KMS-11 (cell line): Measurements from ENCODE around the gene TNNI3K.

ENCODE experiments used
- H2AFZ ChIP-seq: fragments of 200-600 bp; sonication (generic); 2 replicates; pipeline ENCODE4 v1.6.1; 2016; ENCODE audit warnings: antibody characterized with exemption, mixed run types, low read depth
- H3K27ac ChIP-seq: fragments of 200-600 bp; sonication (generic); 2 replicates; pipeline ENCODE4 v1.6.1; 2016; ENCODE audit warnings: mild to moderate bottlenecking, mixed run types
- H3K27me3 ChIP-seq: fragments of 200-600 bp; sonication (generic); 2 replicates; pipeline ENCODE4 v1.6.1; 2017; ENCODE audit warnings: mild to moderate bottlenecking, low read depth, mixed run types, moderate library complexity; ENCODE audit not compliant: insufficient read depth
- H3K36me3 ChIP-seq: fragments of 200-600 bp; sonication (generic); 2 replicates; pipeline ENCODE4 v1.6.1; 2017; ENCODE audit warnings: mild to moderate bottlenecking, mixed run types; ENCODE audit not compliant: insufficient read depth
- H3K4me1 ChIP-seq: fragments of 200-600 bp; sonication (generic); 2 replicates; pipeline ENCODE4 v1.6.1; 2016; ENCODE audit warnings: mild to moderate bottlenecking, low read depth, mixed run types; ENCODE audit not compliant: poor library complexity, severe bottlenecking
- H3K4me2 ChIP-seq: fragments of 200-600 bp; sonication (generic); 2 replicates; pipeline ENCODE4 v1.7.0; 2016; ENCODE audit warnings: mild to moderate bottlenecking, mixed run types
- H3K4me3 ChIP-seq: fragments of 200-600 bp; sonication (generic); IDR thresholded peaks from 2 replicates; pipeline ENCODE4 v1.6.1; 2017; ENCODE audit warnings: low read depth, low read length, mixed read lengths; ENCODE audit not compliant: insufficient read depth
- H3K79me2 ChIP-seq: fragments of 200-600 bp; sonication (generic); 2 replicates; pipeline ENCODE4 v1.6.1; 2016; ENCODE audit warnings: low read depth, mixed run types; ENCODE audit not compliant: insufficient read depth
- H3K9ac ChIP-seq: fragments of 200-600 bp; sonication (generic); 2 replicates; pipeline ENCODE4 v1.6.1; 2016; ENCODE audit warnings: mild to moderate bottlenecking, mixed run types
- H4K20me1 ChIP-seq: fragments of 200-600 bp; sonication (generic); 2 replicates; pipeline ENCODE4 v1.6.1; 2016; ENCODE audit warnings: mild to moderate bottlenecking, mixed run types; ENCODE audit not compliant: insufficient read depth
- TF ChIP-seq, protein P1 (sequence below): fragments of 200-600 bp; sonication (generic); conservative IDR thresholded peaks from 2 replicates; pipeline ENCODE4 v1.6.1; 2017; ENCODE audit warnings: low read depth, mild to moderate bottlenecking, antibody characterized with exemption, low read length, moderate library complexity, mixed read lengths

TNNI3K gene

GRCh38 chr1:74498901-74499300 is 263.7 kb downstream of the TNNI3K start:
- H3K4me3 ChIP-seq: no peak overlapping the region
- TF ChIP-seq, protein P1, sequence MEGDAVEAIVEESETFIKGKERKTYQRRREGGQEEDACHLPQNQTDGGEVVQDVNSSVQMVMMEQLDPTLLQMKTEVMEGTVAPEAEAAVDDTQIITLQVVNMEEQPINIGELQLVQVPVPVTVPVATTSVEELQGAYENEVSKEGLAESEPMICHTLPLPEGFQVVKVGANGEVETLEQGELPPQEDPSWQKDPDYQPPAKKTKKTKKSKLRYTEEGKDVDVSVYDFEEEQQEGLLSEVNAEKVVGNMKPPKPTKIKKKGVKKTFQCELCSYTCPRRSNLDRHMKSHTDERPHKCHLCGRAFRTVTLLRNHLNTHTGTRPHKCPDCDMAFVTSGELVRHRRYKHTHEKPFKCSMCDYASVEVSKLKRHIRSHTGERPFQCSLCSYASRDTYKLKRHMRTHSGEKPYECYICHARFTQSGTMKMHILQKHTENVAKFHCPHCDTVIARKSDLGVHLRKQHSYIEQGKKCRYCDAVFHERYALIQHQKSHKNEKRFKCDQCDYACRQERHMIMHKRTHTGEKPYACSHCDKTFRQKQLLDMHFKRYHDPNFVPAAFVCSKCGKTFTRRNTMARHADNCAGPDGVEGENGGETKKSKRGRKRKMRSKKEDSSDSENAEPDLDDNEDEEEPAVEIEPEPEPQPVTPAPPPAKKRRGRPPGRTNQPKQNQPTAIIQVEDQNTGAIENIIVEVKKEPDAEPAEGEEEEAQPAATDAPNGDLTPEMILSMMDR: no peak
- no peaks in the 10 kb centered on the region for H3K4me1 ChIP-seq
- no peaks in the 10 kb centered on the region for H4K20me1 ChIP-seq
- no peak overlapping the region for H2AFZ ChIP-seq
- no peaks in the 10 kb centered on the region for H3K79me2 ChIP-seq
- H3K27ac ChIP-seq: no peak overlapping the region
- H3K27me3 ChIP-seq: no peaks in the 10 kb centered on the region
- no peak overlapping the region for H3K4me2 ChIP-seq
- no peaks in the 10 kb centered on the region for H3K36me3 ChIP-seq
- H3K9ac ChIP-seq: no peak overlapping the region

DNA sequence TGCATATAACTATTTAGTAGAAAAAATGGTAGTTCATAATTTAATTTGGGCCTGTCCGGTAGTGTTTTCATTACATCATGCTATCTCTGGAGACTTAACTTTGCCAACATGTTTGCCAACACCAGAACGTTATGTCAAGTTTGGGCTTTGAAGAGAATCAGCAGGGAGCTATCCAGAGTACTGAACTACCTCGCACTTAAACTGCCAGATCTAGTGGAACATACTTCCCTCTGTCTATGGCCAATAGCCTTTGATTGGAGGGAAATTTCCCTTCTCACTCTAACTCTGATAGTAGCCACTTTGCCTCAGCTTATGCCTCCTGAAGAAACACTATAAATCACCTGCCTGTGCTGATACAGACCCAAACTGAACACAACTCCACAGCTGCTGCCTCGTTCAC is 267.2 kb downstream of the TNNI3K start:
- Histone ChIP-seq H3K4me1 (no peaks in the 10 kb centered on the region), H3K27ac (no peak overlapping the region), H3K36me3 (no peaks in the 10 kb centered on the region), H3K4me3 (no peak overlapping the region), H3K27me3 (no peaks in the 10 kb centered on the region), H3K4me2 (no peak overlapping the region), H4K20me1 (no peaks in the 10 kb centered on the region), H3K79me2 (no peaks in the 10 kb centered on the region), H3K9ac (no peak overlapping the region), H2AFZ (no peak overlapping the region)
- TF ChIP-seq, protein P1: no peak

DNA sequence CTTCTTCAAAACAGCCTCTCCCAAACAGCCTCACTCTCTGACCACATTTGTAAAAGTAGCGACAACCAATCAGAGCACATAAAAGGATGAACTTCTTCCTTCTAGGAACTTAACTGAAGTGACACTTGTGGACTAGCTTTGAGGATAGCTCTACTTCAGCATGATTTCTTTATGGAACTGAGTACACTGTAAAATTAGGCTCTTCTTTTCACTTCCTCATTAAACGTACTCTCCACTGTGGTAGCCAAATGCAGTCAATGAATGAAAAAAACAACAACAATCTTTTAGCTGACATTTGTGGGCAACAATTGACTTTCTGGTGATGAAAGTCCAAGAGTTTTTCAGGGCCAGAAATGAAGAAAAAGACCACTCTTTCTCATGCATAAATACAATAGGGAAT is 267.7 kb downstream of the TNNI3K start:
- Histone ChIP-seq H3K27me3 (no peaks in the 10 kb centered on the region), H3K27ac (no peak overlapping the region), H3K4me3 (no peak overlapping the region), H3K79me2 (no peaks in the 10 kb centered on the region), H3K9ac (no peak overlapping the region), H4K20me1 (no peaks in the 10 kb centered on the region), H3K36me3 (no peaks in the 10 kb centered on the region), H3K4me1 (no peaks in the 10 kb centered on the region), H3K4me2 (no peak overlapping the region), H2AFZ (no peak overlapping the region)
- TF ChIP-seq, protein P1: no peak

DNA sequence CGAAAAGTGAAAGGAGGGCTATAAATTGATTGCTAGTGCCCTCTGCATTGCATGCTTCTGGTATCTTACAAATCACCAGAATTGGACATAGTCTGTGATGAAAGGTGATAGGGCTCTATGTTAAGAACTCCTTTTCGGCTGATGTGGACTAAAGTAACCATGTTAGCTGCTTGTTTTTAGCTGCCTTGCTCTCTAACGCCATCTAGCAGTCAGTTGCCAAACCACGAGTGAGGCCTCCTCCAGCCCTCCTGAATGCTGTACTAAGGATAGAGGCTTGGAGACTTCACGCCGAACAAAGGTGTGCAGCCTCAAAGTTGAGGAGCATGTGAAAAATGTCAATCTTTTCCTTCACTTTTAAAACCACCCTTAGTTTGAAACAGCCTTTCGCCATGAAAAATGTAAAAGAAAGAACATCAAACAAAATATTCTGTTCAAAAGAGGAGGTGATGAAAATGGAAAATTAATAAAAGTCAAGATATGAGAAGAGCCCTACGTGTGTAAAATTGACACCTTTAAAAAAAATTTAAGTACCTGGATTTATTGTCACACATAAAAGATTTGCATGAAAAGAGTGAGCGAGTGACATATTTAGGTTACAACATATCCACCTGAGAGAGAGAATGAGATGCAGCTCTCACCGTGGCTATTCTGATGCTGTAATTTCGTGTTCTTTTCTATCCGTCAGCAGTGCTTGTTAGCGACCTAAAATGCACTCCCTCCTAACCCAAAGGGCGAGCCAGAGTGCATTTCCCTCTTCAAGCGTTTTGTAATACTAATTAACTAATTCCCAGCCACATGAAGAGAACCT is 269.1 kb downstream of the TNNI3K start:
- Histone ChIP-seq H3K27me3 (no peaks in the 10 kb centered on the region), H3K9ac (no peak overlapping the region), H3K4me3 (no peak overlapping the region), H3K36me3 (no peaks in the 10 kb centered on the region), H3K27ac (no peak overlapping the region), H3K4me2 (0 out of 2 replicates have a peak overlapping the region, but pooled peaks have one; percentile 13), H4K20me1 (no peaks in the 10 kb centered on the region), H3K79me2 (no peaks in the 10 kb centered on the region), H2AFZ (no peak overlapping the region), H3K4me1 (no peaks in the 10 kb centered on the region)
- TF ChIP-seq, protein P1: peak; percentile 75
